ENCODE measurements around the gene SLC44A1.

SLC44A1 gene

DNA sequence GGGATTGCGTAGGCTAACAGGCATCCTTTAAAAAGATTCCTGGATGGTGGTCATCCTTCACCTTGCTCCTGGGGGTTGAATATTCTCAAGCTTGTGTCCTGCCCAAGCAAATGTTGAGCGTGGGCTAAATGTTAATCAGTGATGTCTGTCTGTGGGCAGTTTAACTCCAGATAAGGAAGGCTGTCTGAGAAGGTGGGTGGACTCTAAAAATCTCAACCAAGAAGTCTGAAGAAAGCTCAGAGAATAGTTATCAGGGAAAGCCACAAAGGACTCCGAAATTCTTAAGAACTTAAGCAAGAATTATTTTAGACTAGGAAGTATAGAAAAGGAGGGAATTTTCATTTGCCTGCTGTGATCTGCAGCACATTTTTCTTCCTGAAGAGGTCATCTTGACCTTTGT lies 125.5 kb downstream of the SLC44A1 start:
- H3K4me3 ChIP-seq (ENCODE audit: low read length): no peak overlapping the region
- H3K4me1 ChIP-seq (ENCODE audit: control insufficient read depth, insufficient read depth, low read length): no peaks in the 10 kb centered on the region
- H3K4me2 ChIP-seq (ENCODE audit: low read length): no peak overlapping the region
- no peaks in the 10 kb centered on the region for H3K27me3 ChIP-seq (ENCODE audit: control insufficient read depth, insufficient read depth, low read length)
- no peak overlapping the region for H3K9ac ChIP-seq (ENCODE audit: low read depth, low read length)
- H3K9me3 ChIP-seq (replicated peaks; ENCODE audit: low read length): no peaks in the 10 kb centered on the region
- H3K36me3 ChIP-seq (ENCODE audit: insufficient read depth, low read length): peaks cover 53% of the 10 kb centered on the region

DNA sequence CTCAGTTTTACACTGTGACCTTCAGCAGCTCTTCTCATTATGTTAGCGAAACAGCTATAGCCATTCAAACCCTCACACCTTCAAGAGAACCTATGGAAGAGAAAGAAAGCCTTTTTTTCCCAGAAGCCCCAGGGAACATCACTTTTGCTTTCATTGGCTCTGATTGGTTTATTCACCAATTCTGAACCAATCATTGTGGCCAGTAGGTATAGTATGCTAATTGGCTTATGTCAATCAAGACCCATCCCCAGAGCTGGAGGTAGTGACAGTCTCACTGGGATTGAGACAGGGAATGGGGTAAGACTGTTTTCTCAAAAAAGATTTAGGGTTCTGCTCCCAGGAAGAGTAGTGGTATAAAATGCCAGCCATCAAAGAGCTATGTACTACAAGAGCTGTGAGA lies 129.3 kb downstream of the SLC44A1 start:
- peaks cover 45% of the 10 kb centered on the region for H3K36me3 ChIP-seq (ENCODE audit: insufficient read depth, low read length)

DNA sequence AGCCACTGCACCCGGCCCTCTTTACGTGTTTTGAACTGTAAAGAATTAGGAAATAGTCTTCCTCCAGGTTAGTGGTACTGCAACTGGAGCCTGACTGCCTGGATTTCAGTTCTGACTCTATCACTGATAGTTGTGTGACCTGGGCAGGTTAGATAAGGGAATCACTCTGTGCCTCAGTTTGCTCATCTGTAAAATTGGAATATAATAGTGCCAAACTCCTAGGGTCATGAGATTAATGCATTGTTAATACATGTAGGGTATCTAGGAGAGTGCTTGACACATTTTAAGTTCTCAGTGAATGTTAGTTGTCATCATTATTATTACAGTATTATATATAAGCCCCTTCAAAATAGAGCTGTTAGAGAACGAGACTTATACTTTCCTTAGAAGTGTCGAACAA lies 130.9 kb downstream of the SLC44A1 start:
- H3K4me2 ChIP-seq (ENCODE audit: low read length): no peak overlapping the region
- no peaks in the 10 kb centered on the region for H3K27me3 ChIP-seq (ENCODE audit: control insufficient read depth, insufficient read depth, low read length)
- peaks cover 39% of the 10 kb centered on the region for H3K36me3 ChIP-seq (ENCODE audit: insufficient read depth, low read length)
- H3K9ac ChIP-seq (ENCODE audit: low read depth, low read length): no peak overlapping the region
- H3K9me3 ChIP-seq (replicated peaks; ENCODE audit: low read length): no peaks in the 10 kb centered on the region
- no peak overlapping the region for H3K4me3 ChIP-seq (ENCODE audit: low read length)
- H3K4me1 ChIP-seq (ENCODE audit: control insufficient read depth, insufficient read depth, low read length): no peaks in the 10 kb centered on the region

More for the DNA sequence above, 129.3 kb downstream of the SLC44A1 start:
- H3K27me3 ChIP-seq (ENCODE audit: control insufficient read depth, insufficient read depth, low read length): no peaks in the 10 kb centered on the region
- H3K9me3 ChIP-seq (replicated peaks; ENCODE audit: low read length): no peaks in the 10 kb centered on the region
- no peak overlapping the region for H3K9ac ChIP-seq (ENCODE audit: low read depth, low read length)
- no peak overlapping the region for H3K4me3 ChIP-seq (ENCODE audit: low read length)
- no peak overlapping the region for H3K4me2 ChIP-seq (ENCODE audit: low read length)
- H3K4me1 ChIP-seq (ENCODE audit: control insufficient read depth, insufficient read depth, low read length): no peaks in the 10 kb centered on the region

DNA sequence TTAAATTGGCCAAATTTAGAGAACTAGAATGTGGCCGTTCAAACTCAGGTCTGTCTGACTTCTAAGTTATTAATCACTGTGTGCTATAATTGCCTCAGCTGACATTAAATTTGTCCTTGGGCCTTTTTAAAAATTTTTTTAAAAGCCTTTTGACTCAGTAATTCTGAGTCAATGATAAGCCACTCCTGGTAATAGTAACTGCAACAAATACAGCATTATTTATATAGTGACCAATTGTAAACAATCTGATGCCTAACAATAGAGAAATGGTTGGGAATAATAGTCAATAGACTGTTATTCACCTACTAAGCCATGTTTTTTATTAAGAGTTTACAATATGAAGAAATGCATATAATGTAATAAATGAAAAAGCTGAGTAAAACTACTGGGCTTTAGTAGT lies 132.4 kb downstream of the SLC44A1 start:
- Histone ChIP-seq H3K9ac (ENCODE audit: low read depth, low read length) (no peak overlapping the region), H3K4me3 (ENCODE audit: low read length) (no peak overlapping the region), H3K9me3 (replicated peaks; ENCODE audit: low read length) (no peaks in the 10 kb centered on the region), H3K27me3 (ENCODE audit: control insufficient read depth, insufficient read depth, low read length) (no peaks in the 10 kb centered on the region), H3K4me1 (ENCODE audit: control insufficient read depth, insufficient read depth, low read length) (no peaks in the 10 kb centered on the region), H3K36me3 (ENCODE audit: insufficient read depth, low read length) (peaks cover 39% of the 10 kb centered on the region), H3K4me2 (ENCODE audit: low read length) (no peak overlapping the region)

DNA sequence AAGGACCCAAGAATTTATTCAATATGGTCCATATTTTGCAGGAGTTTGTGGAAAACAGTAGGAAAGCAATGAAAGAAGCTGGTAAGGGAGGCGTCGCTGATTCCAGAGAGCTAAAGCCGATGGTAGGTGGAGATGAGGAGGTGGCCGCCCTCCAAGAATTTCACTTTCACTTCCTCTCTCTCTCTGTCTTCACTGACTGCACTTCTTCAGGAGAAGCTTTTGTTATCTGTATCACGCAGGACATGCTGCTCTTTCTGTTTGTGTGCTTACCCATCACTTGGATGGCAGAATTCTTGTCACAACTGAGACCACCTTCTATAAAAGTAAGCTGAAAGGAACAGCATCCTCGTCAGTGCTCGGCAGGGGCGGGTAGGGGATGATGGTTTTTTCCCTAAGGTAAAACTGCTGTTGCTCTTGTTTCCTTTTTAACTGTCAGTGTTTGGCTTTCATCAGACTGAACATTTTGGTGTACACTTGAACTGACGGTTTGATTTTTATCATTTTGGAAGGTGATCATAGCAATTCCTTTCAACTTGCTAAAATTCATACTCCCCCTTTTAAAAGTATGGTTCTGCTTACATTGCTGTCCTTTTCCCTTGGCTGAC lies 141.0 kb downstream of the SLC44A1 start:
- no peak overlapping the region for H3K9ac ChIP-seq (ENCODE audit: low read depth, low read length)
- no peak overlapping the region for H3K4me2 ChIP-seq (ENCODE audit: low read length)
- no peaks in the 10 kb centered on the region for H3K9me3 ChIP-seq (replicated peaks; ENCODE audit: low read length)
- no peaks in the 10 kb centered on the region for H3K27me3 ChIP-seq (ENCODE audit: control insufficient read depth, insufficient read depth, low read length)
- H3K4me3 ChIP-seq (ENCODE audit: low read length): no peak overlapping the region
- peaks cover 52% of the 10 kb centered on the region for H3K36me3 ChIP-seq (ENCODE audit: insufficient read depth, low read length)
- H3K4me1 ChIP-seq (ENCODE audit: control insufficient read depth, insufficient read depth, low read length): no peaks in the 10 kb centered on the region

DNA sequence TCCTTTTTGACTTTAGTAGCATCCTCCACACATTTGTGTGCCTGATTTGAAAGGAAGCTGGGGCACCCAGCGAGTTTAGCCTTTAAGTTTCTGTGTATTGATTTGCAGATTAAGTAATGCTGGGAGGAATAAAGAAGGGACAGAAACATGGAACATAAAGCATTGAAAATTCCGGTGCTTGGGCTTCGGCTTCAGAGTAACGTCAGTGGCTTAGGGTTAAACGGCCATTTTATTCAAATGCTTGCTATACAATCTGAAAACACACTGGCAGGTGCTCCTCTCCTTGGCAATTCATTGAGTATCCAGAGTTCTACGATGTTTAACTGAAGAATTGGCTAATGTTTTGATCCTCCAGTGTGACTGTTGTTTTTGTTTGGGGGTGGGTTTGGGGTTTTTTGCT lies 145.3 kb downstream of the SLC44A1 start:
- Histone ChIP-seq H3K9me3 (replicated peaks; ENCODE audit: low read length) (no peaks in the 10 kb centered on the region), H3K27me3 (ENCODE audit: control insufficient read depth, insufficient read depth, low read length) (no peaks in the 10 kb centered on the region), H3K9ac (ENCODE audit: low read depth, low read length) (no peak overlapping the region), H3K4me2 (ENCODE audit: low read length) (no peak overlapping the region), H3K36me3 (ENCODE audit: insufficient read depth, low read length) (peaks cover 42% of the 10 kb centered on the region), H3K4me1 (ENCODE audit: control insufficient read depth, insufficient read depth, low read length) (no peaks in the 10 kb centered on the region), H3K4me3 (ENCODE audit: low read length) (no peak overlapping the region)

- no peak overlapping the region for H3K4me3 ChIP-seq (ENCODE audit: low read length)
- no peaks in the 10 kb centered on the region for H3K9me3 ChIP-seq (replicated peaks; ENCODE audit: low read length)
- no peak overlapping the region for H3K9ac ChIP-seq (ENCODE audit: low read depth, low read length)
- no peak overlapping the region for H3K4me2 ChIP-seq (ENCODE audit: low read length)
- peaks cover 33% of the 10 kb centered on the region for H3K36me3 ChIP-seq (ENCODE audit: insufficient read depth, low read length)
- no peaks in the 10 kb centered on the region for H3K27me3 ChIP-seq (ENCODE audit: control insufficient read depth, insufficient read depth, low read length)
- H3K4me1 ChIP-seq (ENCODE audit: control insufficient read depth, insufficient read depth, low read length): no peaks in the 10 kb centered on the region
Measured at GRCh38 chr9:105390871-105391270, 146.4 kb downstream of the SLC44A1 start.

GRCh38 chr9:105391288-105391687 lies 146.8 kb downstream of the SLC44A1 start:
- Histone ChIP-seq H3K36me3 (ENCODE audit: insufficient read depth, low read length) (peaks cover 28% of the 10 kb centered on the region), H3K4me3 (ENCODE audit: low read length) (no peak overlapping the region), H3K9me3 (replicated peaks; ENCODE audit: low read length) (no peaks in the 10 kb centered on the region), H3K4me1 (ENCODE audit: control insufficient read depth, insufficient read depth, low read length) (no peaks in the 10 kb centered on the region), H3K9ac (ENCODE audit: low read depth, low read length) (no peak overlapping the region), H3K4me2 (ENCODE audit: low read length) (no peak overlapping the region), H3K27me3 (ENCODE audit: control insufficient read depth, insufficient read depth, low read length) (no peaks in the 10 kb centered on the region)

DNA sequence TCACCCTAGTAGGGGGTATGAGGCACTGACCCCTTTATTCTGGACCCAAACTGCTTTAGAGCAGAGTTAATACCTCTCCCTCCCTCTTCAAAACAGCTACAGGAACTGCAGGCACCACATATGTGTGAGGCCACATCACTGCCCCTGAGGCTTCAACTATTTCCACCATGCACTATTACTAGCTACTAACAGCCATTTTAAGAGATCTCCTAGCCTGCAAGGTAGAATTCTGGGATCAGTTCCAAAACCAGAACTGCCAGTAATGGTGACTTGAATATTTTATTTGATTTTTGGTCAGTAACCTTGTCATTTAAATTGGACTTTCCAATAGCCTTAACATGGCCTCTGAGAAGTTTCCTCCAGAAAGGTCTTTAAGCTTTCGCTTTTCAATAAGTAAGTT lies 148.1 kb downstream of the SLC44A1 start:
- Histone ChIP-seq H3K27me3 (ENCODE audit: control insufficient read depth, insufficient read depth, low read length) (no peaks in the 10 kb centered on the region), H3K9ac (ENCODE audit: low read depth, low read length) (no peak overlapping the region), H3K36me3 (ENCODE audit: insufficient read depth, low read length) (peaks cover 26% of the 10 kb centered on the region), H3K4me2 (ENCODE audit: low read length) (no peak overlapping the region), H3K4me1 (ENCODE audit: control insufficient read depth, insufficient read depth, low read length) (no peaks in the 10 kb centered on the region), H3K9me3 (replicated peaks; ENCODE audit: low read length) (no peaks in the 10 kb centered on the region), H3K4me3 (ENCODE audit: low read length) (no peak overlapping the region)

DNA sequence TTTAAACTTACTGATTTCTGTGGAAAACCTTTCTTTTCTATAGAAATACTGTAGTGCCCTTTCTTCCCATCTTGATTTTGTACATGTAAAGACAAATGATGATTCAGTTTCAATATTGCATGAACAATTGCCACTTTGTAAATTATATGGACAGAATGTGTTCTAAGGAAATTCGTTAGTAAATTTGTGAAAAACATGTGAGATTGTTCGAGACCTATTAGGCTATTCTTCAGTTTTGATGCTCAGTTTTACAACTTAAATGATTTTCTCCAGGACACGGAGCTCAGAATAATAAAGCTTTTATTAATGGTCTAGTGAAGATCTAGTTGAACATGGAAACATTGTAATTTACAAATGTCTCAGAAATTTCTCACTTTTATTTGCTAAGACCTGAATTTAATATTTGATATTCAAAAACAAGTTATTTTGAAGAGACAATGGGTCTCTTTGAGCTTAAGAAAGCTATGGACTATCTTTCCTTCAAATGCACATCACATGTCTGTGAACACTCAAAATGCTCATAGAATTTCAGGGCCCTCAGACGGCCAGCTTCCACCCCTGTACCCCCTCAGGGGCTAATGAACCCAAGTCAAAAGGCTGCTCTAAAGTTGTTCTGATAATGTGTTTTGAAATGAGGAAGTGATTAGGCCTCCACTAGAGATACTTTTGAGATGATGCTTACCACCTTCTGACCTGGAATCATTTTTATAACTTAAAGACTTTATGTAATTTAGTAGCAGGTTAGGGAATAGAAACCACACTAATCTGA lies 149.3 kb downstream of the SLC44A1 start:
- Histone ChIP-seq H3K9ac (ENCODE audit: low read depth, low read length) (no peak overlapping the region), H3K4me1 (ENCODE audit: control insufficient read depth, insufficient read depth, low read length) (no peaks in the 10 kb centered on the region), H3K4me3 (ENCODE audit: low read length) (no peak overlapping the region), H3K27me3 (ENCODE audit: control insufficient read depth, insufficient read depth, low read length) (no peaks in the 10 kb centered on the region), H3K4me2 (ENCODE audit: low read length) (no peak overlapping the region), H3K36me3 (ENCODE audit: insufficient read depth, low read length) (peaks cover 15% of the 10 kb centered on the region), H3K9me3 (replicated peaks; ENCODE audit: low read length) (no peaks in the 10 kb centered on the region)

GRCh38 chr9:105396441-105396840 lies 152.0 kb downstream of the SLC44A1 start:
- Histone ChIP-seq H3K9ac (ENCODE audit: low read depth, low read length) (no peak overlapping the region), H3K36me3 (ENCODE audit: insufficient read depth, low read length) (peaks cover 7% of the 10 kb centered on the region), H3K4me1 (ENCODE audit: control insufficient read depth, insufficient read depth, low read length) (no peaks in the 10 kb centered on the region), H3K4me3 (ENCODE audit: low read length) (no peak overlapping the region), H3K4me2 (ENCODE audit: low read length) (no peak overlapping the region), H3K9me3 (replicated peaks; ENCODE audit: low read length) (no peaks in the 10 kb centered on the region), H3K27me3 (ENCODE audit: control insufficient read depth, insufficient read depth, low read length) (no peaks in the 10 kb centered on the region)

GRCh38 chr9:105396901-105397300 lies 152.4 kb downstream of the SLC44A1 start:
- H3K9me3 ChIP-seq (replicated peaks; ENCODE audit: low read length): no peaks in the 10 kb centered on the region
- no peak overlapping the region for H3K9ac ChIP-seq (ENCODE audit: low read depth, low read length)
- H3K27me3 ChIP-seq (ENCODE audit: control insufficient read depth, insufficient read depth, low read length): no peaks in the 10 kb centered on the region
- no peaks in the 10 kb centered on the region for H3K4me1 ChIP-seq (ENCODE audit: control insufficient read depth, insufficient read depth, low read length)
- H3K4me2 ChIP-seq (ENCODE audit: low read length): no peak overlapping the region
- H3K4me3 ChIP-seq (ENCODE audit: low read length): no peak overlapping the region
- H3K36me3 ChIP-seq (ENCODE audit: insufficient read depth, low read length): peaks cover 7% of the 10 kb centered on the region

Data from skeletal muscle satellite cell (primary cell).